Stimulated activated CD8-positive, alpha-beta memory T cell treated with anti-CD3 and anti-CD28 coated beads, Interleukin-7, amount 100 ng/mL, for 1 hour (primary cell): ENCODE data around the gene WDR86.

Source experiments
- DNase-seq, 2 donors: peaks; one replicate each; pipeline ENCODE4 v3.0.0-alpha.2; 2020; ENCODE audit warnings: low read depth in 2 of 2

The WDR86 gene

GRCh38 chr7:151348970-151349369 is 60.9 kb downstream of the WDR86 start:
- no peak for DNase-seq

GRCh38 chr7:151347200-151347599 is 62.6 kb downstream of the WDR86 start:
- no peak for DNase-seq

- DNase-seq = no peak
Observed at GRCh38 chr7:151346470-151346769, 63.4 kb downstream of the WDR86 start.

DNA sequence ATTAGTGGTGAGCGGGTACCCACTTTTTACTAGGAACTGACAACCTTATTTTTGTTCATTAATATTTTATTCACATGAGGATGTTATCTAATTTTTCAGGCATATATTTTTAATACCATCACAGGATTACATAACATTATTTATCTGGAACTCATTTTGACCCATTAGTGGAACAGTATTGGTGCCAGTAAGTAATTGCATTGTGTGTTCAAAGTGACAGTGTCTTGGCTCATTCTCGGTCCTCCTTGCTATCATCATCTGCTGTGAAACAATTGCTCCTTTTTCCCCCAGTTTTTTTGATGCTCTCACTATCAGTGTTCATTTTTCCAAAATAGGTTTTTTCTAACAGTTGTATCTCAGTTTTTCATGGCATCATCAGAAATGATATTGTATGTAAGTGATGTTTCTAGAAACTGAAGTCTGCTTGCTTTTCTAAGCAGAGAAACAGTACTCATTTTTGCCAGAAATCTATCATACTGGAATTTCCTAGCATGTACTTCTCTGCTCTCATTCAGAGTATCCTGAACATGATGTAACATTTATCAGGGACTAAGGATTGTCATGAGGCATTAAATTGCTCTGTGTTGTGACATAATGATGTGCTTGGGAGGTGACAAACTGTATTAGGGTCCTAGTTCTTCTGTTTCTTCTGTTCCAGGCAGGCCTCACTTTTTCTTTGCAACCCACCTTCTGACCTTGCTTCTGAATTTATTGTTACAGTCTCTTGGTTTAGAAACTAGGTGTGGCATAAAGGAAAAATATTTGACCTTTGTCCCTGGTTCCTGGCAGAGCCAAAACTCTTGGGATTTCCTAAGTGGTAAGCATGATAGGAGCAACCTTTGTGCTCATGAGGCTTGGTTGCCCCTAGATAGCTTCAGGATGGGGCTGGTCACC is 64.0 kb downstream of the WDR86 start:
- DNase-seq = no peak

GRCh38 chr7:151343516-151343915 is 66.3 kb downstream of the WDR86 start:
- DNase-seq = no peak

- no peak for DNase-seq
Observed at GRCh38 chr7:151342811-151343210, 67.0 kb downstream of the WDR86 start.

DNA sequence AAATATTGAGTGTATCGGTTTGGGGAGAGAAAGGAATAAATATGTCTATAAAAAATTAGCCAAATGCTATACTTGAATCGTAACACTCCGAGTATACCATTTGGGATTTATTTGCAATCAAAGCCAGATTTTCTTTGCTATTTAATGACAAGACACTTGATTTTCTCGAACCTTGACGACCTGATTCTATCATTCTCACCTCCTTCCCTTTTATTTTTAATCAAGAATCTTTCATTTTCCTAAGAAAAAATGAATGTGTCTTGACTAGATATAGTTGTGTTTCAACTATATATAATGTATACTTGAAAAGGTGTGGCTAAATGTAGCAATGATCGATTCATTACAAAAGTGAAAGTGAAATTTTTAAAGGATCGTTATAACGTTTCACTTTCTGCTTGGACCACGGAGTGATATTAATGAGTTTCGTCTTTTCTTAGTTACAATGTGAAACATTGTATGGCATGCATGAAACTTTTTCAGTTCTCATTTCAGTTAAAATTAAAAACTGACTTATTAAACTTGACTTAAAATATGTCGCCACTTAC is 67.7 kb downstream of the WDR86 start:
- DNase-seq = no peak

GRCh38 chr7:151341357-151342101 is 68.3 kb downstream of the WDR86 start, which contains the start of gene NUB1:
TSS of gene NUB1 (plus strand) at chr7:151341812. CDS start at chr7:151345350, 3,538 bp downstream.
- peak; percentile 91 to 93 for DNase-seq

DNA sequence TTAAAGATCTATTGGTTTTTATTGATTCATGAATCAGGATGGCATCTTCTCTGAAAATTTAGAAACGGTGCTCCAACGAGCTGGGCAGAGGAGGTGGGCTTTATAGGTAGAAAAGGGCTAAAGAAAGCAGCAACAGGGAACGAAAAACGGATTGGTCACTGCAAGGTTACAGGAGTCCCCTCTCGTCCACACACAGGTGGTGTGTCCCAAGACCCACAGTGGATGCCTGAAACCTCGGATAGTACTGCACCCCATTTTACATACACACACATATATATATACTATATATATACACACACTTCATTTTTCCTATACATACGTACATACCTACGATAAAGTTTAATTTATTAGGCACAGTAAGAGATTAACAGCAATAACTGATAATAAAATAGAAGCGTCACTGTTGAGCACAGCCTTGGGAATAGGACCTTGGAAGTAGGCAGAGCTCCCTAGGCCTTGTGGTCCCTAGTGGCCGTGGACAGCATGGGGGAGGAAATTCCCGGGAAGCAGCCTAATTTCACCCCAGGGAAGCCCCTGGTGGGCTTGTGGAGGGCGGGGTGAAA is 69.0 kb downstream of the WDR86 start:
- no peak for DNase-seq

GRCh38 chr7:151339651-151340382 is 70.0 kb downstream of the WDR86 start:
- DNase-seq = no peak

GRCh38 chr7:151338809-151339208 is 71.0 kb downstream of the WDR86 start:
- no peak for DNase-seq

- DNase-seq = no peak
Observed at GRCh38 chr7:151337346-151337745, 72.5 kb downstream of the WDR86 start.

- no peak for DNase-seq
Observed at GRCh38 chr7:151336027-151336708, 73.7 kb downstream of the WDR86 start.

- DNase-seq = no peak
Observed at GRCh38 chr7:151334628-151335027, 75.2 kb downstream of the WDR86 start.
